ENCODE measurements around the gene ZNF524. TPM values are rescaled to one million over a fixed set of nuclear protein-coding genes. Genes with fewer than 3 reads are reported as not detected.

Gene ZNF524
- total and polyA plus RNA-seq, 2 experiments from 2014 or later: 17.3 to 29.1 TPM

GRCh38 chr19:55645512-55645881, 45.4 kb downstream of the ZNF524 start:
- Histone ChIP-seq H3K4me1 (ENCODE audit: low read depth) (peaks cover 19% of the 10 kb centered on the region), H3K9me3 (ENCODE audit: low read depth) (no peaks in the 10 kb centered on the region), H3K4me3 (no peak overlapping the region), H3K27ac (no peak overlapping the region), H3K27me3 (no peaks in the 10 kb centered on the region), H3K36me3 (no peaks in the 10 kb centered on the region)
- DNase-seq (ENCODE audit: low read depth in 1 of 2, low spot score in 1 of 2): no peak
- TF ChIP-seq CTCF (IDR thresholded peaks at IDR 0.05; ENCODE audit: low read depth, low read length): no peak

- Histone ChIP-seq H3K27me3 (no peaks in the 10 kb centered on the region), H3K4me3 (peak overlapping the region; percentile 94), H3K36me3 (no peaks in the 10 kb centered on the region), H3K27ac (peak overlapping the region; percentile 91), H3K9me3 (ENCODE audit: low read depth) (no peaks in the 10 kb centered on the region), H3K4me1 (ENCODE audit: low read depth) (peaks cover 19% of the 10 kb centered on the region)
- no peak for DNase-seq (ENCODE audit: low read depth in 1 of 2, low spot score in 1 of 2)
- TF ChIP-seq CTCF (IDR thresholded peaks at IDR 0.05; ENCODE audit: low read depth, low read length): no peak
These were observed 47.0 kb downstream of the ZNF524 start for GRCh38 chr19:55646889-55647731.

GRCh38 chr19:55647732-55648584, 47.9 kb downstream of the ZNF524 start, which contains the start of gene CCDC106:
TSS of gene CCDC106 (plus strand) at chr19:55648212. CDS start at chr19:55649047, 835 bp downstream.
- DNase-seq (ENCODE audit: low read depth in 1 of 2, low spot score in 1 of 2): peak; percentile 86
- H3K4me1 ChIP-seq (ENCODE audit: low read depth): peaks cover 12% of the 10 kb centered on the region
- H3K9me3 ChIP-seq (ENCODE audit: low read depth): no peaks in the 10 kb centered on the region
- TF ChIP-seq CTCF (IDR thresholded peaks at IDR 0.05; ENCODE audit: low read depth, low read length): no peak
- peak within 1 kb of the TSS; percentile 94 for H3K4me3 ChIP-seq
- peak within 1 kb of the TSS; percentile 91 for H3K27ac ChIP-seq
- no peaks in the 10 kb centered on the region for H3K36me3 ChIP-seq
- H3K27me3 ChIP-seq: no peaks in the 10 kb centered on the region

- Histone ChIP-seq H3K4me3 (peak overlapping the region; percentile 94), H3K4me1 (ENCODE audit: low read depth) (peaks cover 9% of the 10 kb centered on the region), H3K9me3 (ENCODE audit: low read depth) (no peaks in the 10 kb centered on the region), H3K36me3 (no peaks in the 10 kb centered on the region), H3K27ac (peak overlapping the region; percentile 91), H3K27me3 (no peaks in the 10 kb centered on the region)
- DNase-seq (ENCODE audit: low read depth in 1 of 2, low spot score in 1 of 2): peak in 1 of 2 donors; percentile 29
- no peak for TF ChIP-seq CTCF (IDR thresholded peaks at IDR 0.05; ENCODE audit: low read depth, low read length)
These were observed 48.6 kb downstream of the ZNF524 start for GRCh38 chr19:55648585-55649267.

All from cardiac muscle cell (in vitro differentiated cells and primary cell).